ENCODE results near the gene SCNN1G.

- TF ChIP-seq CTCF (IDR thresholded peaks at IDR 0.05) (no peak), EP300 (IDR thresholded peaks at IDR 0.05) (no peak), POLR2A (IDR thresholded peaks at IDR 0.05; ENCODE audit: low read depth) (no peak), POLR2AphosphoS5 (IDR thresholded peaks at IDR 0.05) (no peak)
These were observed 54.4 kb downstream of the SCNN1G start for GRCh38 chr16:23236983-23237382.

All from esophagus muscularis mucosa (tissue), 4 donors.